ENCODE measurements around the gene APBA2.

APBA2 gene

GRCh38 chr15:28915041-28915810 is 29.5 kb downstream of the APBA2 start:
- no peak for DNase-seq (ENCODE audit: low spot score)

DNA sequence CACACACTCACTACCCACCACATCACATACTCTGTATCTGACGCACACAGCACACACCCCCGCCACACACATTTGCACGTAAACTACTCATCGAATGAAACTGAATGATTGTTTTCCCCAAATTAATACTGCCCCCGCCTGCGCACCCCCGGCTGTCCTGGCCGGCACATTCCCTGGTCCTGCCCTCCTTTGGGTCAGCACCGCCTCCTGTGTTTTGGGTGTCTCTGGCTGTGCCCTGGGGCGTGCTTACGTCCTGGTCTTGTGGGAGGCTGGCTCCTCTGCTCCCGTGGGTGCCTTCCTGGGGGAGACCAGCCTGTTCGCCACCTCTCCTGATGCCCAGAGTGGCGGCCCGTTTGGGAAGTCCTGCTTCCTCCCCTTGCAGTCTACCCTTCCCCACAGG is 30.2 kb downstream of the APBA2 start:
- DNase-seq (ENCODE audit: low spot score) = no peak

- no peak for DNase-seq (ENCODE audit: low spot score)
These were observed 32.0 kb downstream of the APBA2 start for GRCh38 chr15:28917791-28918140.

DNA sequence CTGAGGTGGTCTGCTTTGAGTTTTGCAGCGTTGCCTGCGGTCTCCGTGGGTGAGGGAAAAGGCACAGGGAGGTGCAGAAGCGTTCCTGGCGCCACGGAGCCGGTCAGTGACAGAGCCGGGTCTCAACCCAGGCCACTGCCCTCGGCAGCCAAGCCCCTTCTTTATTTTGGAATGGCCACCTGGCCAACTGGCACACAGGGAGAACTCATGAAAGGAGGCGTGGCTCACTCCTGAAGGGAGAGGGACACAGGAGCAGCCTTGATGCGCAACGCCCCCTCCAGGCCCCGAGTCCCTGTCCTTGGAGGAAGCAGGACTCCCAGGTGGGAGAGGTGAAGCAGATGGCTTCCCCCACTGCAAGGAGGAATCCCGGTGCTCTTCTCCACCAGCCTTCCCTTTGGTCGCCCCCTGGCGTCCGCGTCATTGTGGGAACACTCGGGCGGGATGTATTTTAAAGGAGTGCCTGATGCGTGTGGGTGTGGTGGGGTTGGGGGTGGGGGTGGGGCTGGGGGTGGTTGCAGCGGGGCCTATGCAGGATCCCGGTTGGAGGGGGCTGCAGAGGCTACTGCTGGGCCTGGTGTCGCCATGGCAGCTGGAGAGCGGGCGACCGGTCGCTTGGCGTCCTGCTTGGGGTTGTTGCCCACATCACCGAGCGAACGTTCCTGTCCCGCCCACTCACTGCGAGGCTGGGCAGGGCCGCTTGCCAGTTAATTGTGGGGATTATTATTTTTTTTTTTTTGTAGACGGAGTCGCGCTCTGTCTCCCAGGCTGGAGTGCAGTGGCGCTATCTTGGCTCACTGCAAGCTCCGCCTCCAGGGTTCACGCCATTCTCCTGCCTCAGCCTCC is 32.6 kb downstream of the APBA2 start:
- peak; percentile 85 for DNase-seq (ENCODE audit: low spot score)

GRCh38 chr15:28919201-28919635 is 33.4 kb downstream of the APBA2 start:
- no peak for DNase-seq (ENCODE audit: low spot score)

GRCh38 chr15:28919679-28920655 is 34.2 kb downstream of the APBA2 start:
- no peak for DNase-seq (ENCODE audit: low spot score)

DNA sequence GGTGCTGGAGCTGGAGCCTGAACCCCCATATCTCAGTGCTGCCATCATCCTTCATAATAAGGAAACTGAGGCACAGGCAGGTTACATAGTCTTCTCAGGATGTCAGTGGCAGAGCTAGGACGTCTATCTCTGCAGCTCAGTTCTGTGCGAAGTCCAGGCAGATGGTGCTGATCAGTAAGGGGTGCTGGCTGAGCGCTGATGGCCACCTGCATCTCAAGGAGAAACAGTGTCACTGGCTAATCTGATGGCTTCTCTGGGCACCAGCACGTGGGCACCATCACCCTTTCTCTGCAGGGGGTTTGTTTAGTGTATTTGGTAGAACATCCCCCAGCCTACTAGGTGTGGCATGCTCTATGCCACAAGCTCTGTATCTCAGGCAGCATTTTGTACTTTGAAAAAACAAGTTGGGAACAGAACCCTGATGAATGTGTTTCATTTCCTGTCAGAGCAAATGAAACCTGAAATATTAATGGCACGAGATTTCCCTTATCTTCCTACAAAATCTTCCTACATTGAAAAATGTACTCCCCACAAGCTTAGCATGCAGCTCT is 35.1 kb downstream of the APBA2 start:
- no peak for DNase-seq (ENCODE audit: low spot score)

DNA sequence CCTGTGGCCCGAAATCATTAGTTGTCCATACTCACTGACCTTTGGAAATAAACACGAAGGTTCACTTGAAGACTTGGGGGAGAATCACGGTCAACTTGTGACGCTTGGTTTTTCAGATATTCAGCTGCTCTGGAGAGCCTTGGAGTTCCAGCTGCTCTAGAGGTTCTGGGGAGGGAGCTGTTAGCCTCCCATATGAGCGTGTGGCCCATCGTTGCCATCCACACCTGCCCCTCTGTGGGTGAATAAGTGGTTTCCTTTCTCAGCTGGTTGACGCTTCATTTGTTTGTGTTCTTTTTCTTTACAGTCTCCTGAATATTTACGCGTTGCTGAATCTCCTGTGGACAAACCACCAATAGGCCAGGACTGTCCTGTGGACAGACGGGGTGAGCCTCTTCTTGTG is 35.6 kb downstream of the APBA2 start:
- DNase-seq (ENCODE audit: low spot score) = no peak

DNA sequence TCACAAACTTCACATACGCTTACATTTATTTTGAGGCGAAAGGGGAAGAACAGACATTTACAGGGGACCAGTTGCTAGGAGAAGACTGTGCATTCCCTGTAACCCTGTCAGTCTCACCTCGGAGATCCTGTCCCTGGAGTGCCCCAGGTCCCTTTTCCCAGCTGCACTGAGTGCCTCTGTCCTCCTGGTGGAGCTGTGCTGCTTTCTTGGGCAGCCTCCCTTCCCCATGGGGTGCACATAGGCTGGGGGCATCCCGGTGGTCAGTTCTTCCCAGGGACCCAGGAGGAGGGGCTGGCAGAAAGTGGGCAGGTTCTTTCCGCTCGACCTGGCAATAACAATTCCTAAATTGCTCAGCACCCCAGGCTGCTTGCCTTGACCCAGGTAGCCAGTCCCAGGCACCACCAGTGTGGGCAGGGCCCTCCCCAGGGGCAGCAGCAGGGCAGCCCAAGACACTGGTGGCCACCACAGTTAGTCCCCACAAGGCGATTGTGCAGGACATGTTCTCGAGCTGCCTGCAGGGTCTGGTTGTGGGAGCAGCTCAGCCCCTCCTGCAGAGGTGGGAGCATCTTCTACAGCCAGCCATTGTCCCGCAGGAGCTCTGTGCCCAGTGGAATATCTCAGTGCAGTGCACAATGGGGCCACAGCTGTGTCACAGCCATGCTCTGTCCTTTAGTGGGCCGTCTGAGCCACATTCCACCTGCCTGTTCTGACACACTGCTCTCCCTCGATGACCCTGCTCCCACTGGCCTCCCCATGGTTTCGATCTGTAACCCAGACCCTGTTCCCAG is 36.3 kb downstream of the APBA2 start:
- DNase-seq (ENCODE audit: low spot score) = no peak

DNA sequence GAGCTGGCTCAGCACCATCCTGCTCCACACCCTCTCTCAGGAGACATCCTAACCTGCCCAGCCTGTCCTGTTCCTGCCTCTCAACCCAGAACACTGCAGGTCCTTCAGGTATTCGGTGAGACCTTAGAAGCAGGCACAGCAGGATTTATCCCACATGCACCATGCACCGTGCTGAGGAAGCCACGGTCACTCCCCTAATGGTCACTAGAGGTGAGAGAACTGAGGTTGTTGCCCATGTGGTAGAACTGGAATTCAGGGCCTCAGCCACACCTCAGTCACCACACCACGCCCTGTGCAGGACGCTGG is 36.9 kb downstream of the APBA2 start:
- no peak for DNase-seq (ENCODE audit: low spot score)

- DNase-seq (ENCODE audit: low spot score) = no peak
These were observed 38.0 kb downstream of the APBA2 start for GRCh38 chr15:28923726-28924280.

- DNase-seq (ENCODE audit: low spot score) = no peak
These were observed 41.3 kb downstream of the APBA2 start for GRCh38 chr15:28927043-28927442.

- no peak for DNase-seq (ENCODE audit: low spot score)
These were observed 43.4 kb downstream of the APBA2 start for GRCh38 chr15:28929200-28929599.

- no peak for DNase-seq (ENCODE audit: low spot score)
These were observed 44.2 kb downstream of the APBA2 start for GRCh38 chr15:28930011-28930410.

DNA sequence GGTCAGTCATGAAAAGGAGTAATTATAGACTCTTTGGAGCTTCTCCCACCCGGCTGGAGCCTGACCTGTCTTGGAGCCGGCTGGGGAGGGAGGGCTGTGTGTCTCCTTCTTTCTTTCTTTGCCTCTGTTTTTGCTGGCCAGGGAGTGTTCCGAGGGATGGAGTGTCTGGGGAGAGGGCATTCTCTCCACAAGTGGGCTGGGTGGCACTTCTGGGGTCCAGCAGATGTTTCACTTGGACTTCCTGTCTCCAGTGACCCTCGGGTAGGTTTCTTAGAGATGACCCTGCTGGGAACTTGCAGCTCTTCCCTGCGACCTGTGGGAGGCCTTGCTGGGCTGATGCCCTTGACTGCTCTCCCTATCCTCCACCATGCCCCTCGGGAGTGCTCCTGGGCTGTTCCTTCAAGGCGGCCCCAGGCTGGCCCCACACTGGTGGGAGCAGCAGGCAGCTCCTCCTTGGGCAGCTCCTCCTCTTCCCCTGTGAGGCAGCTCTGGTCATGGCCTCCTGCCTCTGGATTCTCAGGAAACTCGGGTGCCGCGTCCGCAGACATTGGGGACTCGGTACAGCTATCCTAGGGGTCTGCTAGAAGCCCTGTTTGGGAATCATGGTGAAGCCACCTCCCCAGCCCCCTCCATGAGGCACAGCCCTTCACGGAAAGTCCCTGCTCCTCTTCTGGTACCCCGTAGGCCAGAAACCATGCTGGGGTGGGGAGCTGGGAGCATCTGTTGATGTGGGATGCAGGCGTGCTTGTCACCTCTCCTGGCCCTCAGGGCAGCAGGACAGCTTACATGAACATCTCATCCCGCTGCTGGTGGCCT is 44.9 kb downstream of the APBA2 start:
- DNase-seq (ENCODE audit: low spot score) = no peak

- DNase-seq (ENCODE audit: low spot score) = no peak
These were observed 46.1 kb downstream of the APBA2 start for GRCh38 chr15:28931828-28932227.

DNA sequence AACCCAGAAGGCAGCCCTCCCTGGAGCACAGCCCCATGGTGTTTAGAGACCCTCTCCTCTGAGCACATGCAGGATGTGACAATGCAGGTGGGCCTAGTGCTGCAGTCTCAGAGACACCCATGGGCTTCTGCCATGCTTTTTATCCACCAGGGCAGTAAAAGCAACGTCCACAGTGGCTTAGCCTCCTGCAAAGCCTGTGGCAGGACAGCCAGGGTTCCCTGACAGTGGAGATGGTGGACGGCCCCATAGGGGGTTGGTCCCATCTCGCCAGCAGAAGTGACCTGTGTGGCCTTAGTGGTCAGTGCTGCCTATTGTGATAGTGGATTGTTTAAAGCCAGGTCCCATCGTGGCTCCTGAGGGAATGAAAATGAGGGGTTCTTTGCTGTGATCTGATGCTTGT is 46.6 kb downstream of the APBA2 start:
- no peak for DNase-seq (ENCODE audit: low spot score)

DNA sequence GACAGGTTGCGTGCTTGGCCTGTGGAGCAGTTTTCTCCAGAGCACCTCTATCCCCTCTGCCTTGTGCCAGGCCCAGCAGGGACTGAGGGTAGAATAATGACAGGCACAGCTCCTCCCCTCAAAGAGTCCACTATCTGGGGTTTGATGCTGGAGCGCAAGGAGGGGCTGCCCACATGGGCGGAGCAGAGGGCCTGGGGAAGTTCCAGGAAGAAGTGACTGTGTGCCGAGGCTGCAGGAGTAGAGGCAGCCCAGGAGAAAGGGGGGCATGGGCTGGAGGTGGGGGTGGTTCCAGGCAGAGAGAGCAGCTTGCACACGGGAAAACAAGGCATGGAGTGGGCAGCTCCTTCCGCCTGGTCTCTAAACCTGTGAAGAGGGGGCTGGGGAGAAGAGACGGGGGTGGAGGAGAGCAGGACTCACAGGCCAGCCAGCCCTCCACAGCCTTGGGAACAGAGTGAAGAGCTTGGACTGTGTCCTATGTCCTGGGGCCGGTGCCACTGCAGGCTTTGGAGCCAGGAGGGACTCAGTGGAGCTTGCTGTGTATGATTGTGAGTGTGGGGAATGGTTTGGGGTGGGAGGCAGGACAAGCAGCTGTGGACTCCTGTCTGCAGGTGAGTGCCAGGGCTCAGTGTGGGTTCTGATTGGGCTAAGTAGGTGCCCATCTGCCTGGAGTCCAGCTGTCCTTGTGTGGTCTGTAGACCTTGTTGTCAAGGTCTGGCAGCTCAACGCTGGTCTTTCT is 48.1 kb downstream of the APBA2 start:
- no peak for DNase-seq (ENCODE audit: low spot score)

GRCh38 chr15:28934645-28935044 is 48.9 kb downstream of the APBA2 start:
- DNase-seq (ENCODE audit: low spot score) = no peak

All from ecto neural progenitor cell (in vitro differentiated cells).